HEK293 (cell line): ENCODE measurements around the gene CENPI.

Source experiments
- CTCF ChIA-PET: fragments of 350-600 bp; formaldehyde crosslinking; extraction: SDS; loops from one replicate; lab custom pipeline; 2021; ENCODE audit warnings: antibody characterized with exemption; lab: Yijun Ruan, JAX
- POLR2A ChIA-PET: fragments of 300-600 bp; formaldehyde crosslinking; extraction: SDS; loops from one replicate; lab custom pipeline; 2020; ENCODE audit warnings: antibody characterized with exemption, inconsistent platforms; lab: Yijun Ruan, JAX
- H3K27ac ChIP-seq: fragments of 200-500 bp; sonication (Bioruptor generic); 2 replicates; pipeline ENCODE4 v1.5.1; 2014; ENCODE audit warnings: low read depth, low read length, control low read depth, inconsistent platforms; ENCODE audit errors: extremely low read depth
- H3K36me3 ChIP-seq, 2 experiments: fragments of 200-500 bp in 1 of 2; sonication (Bioruptor generic) in 1 of 2; 1 replicate in 1 of 2; 2 replicates in 1 of 2; pipeline ENCODE4 v1.5.1; 2014 to 2017; ENCODE audit warnings: inconsistent platforms in 2 of 2, low read length in 2 of 2; ENCODE audit not compliant: control insufficient read depth in 2 of 2, insufficient read depth in 1 of 2
- H3K4me1 ChIP-seq: fragments of 200-500 bp; sonication (Bioruptor generic); 2 replicates; pipeline ENCODE4 v1.5.1; 2014; ENCODE audit warnings: mild to moderate bottlenecking, low read length, inconsistent platforms; ENCODE audit not compliant: control insufficient read depth, insufficient read depth
- H3K4me3 ChIP-seq: 2 replicates; pipeline ENCODE4 v1.5.1; 2011; ENCODE audit warnings: low read depth, mild to moderate bottlenecking, control low read depth, low read length, moderate library complexity
- H3K9me3 ChIP-seq: fragments of 200-500 bp; sonication (Bioruptor generic); 2 replicates; pipeline ENCODE4 v1.5.1; 2014; ENCODE audit warnings: low read depth, low read length, inconsistent platforms; ENCODE audit not compliant: control insufficient read depth, insufficient read depth
- GLI4 ChIP-seq: fragments of 450-650 bp; formaldehyde crosslinking; IDR thresholded peaks from 2 replicates; pipeline ENCODE4 v1.5.1; 2016; ENCODE audit warnings: missing biosample characterization, missing genetic modification characterization
- HOXD13 ChIP-seq: sonication (generic); formaldehyde crosslinking; IDR thresholded peaks from 2 replicates; pipeline ENCODE4 v1.8.0; 2022; ENCODE audit warnings: missing genetic modification reagents, borderline replicate concordance
- IKZF3 ChIP-seq: fragments of 450-650 bp; IDR thresholded peaks from 2 replicates; pipeline ENCODE4 v1.5.0; 2018; ENCODE audit warnings: missing biosample characterization, mild to moderate bottlenecking, missing genetic modification characterization, moderate library complexity
- KLF17 ChIP-seq: fragments of 450-650 bp; formaldehyde crosslinking; IDR thresholded peaks from 2 replicates; pipeline ENCODE4 v1.5.1; 2016; ENCODE audit warnings: missing biosample characterization, missing genetic modification characterization
- OSR2 ChIP-seq: fragments of 450-650 bp; formaldehyde crosslinking; IDR thresholded peaks from 2 replicates; pipeline ENCODE4 v1.5.1; 2016; ENCODE audit warnings: missing biosample characterization, missing genetic modification characterization
- ZBTB17 ChIP-seq: fragments of 450-650 bp; formaldehyde crosslinking; IDR thresholded peaks from 2 replicates; pipeline ENCODE4 v1.5.1; 2016; ENCODE audit warnings: missing biosample characterization, missing genetic modification characterization
- ZFP69B ChIP-seq: fragments of 450-650 bp; formaldehyde crosslinking; IDR thresholded peaks from 2 replicates; pipeline ENCODE4 v1.5.1; 2016; ENCODE audit warnings: missing biosample characterization, missing genetic modification characterization
- ZIC2 ChIP-seq: fragments of 450-650 bp; formaldehyde crosslinking; IDR thresholded peaks from 2 replicates; pipeline ENCODE4 v1.5.1; 2016; ENCODE audit warnings: missing biosample characterization, missing genetic modification characterization
- ZNF10 ChIP-seq: fragments of 450-650 bp; formaldehyde crosslinking; IDR thresholded peaks from 2 replicates; pipeline ENCODE4 v1.5.1; 2017; ENCODE audit warnings: missing biosample characterization, missing genetic modification characterization
- ZNF114 ChIP-seq: fragments of 450-650 bp; formaldehyde crosslinking; IDR thresholded peaks from 2 replicates; pipeline ENCODE4 v1.5.0; 2017; ENCODE audit warnings: missing biosample characterization, missing genetic modification characterization
- ZNF140 ChIP-seq: fragments of 450-650 bp; formaldehyde crosslinking; IDR thresholded peaks from 2 replicates; pipeline ENCODE4 v1.5.1; 2016; ENCODE audit warnings: missing biosample characterization, missing genetic modification characterization
- ZNF24 ChIP-seq: fragments of 450-650 bp; formaldehyde crosslinking; IDR thresholded peaks from 2 replicates; pipeline ENCODE4 v1.5.1; 2016; ENCODE audit warnings: missing biosample characterization, missing genetic modification characterization
- ZNF292 ChIP-seq: fragments of 450-650 bp; formaldehyde crosslinking; IDR thresholded peaks from 2 replicates; pipeline ENCODE4 v1.5.1; 2016; ENCODE audit warnings: low read depth, missing biosample characterization, missing genetic modification characterization, borderline replicate concordance
- ZNF354C ChIP-seq: fragments of 450-650 bp; formaldehyde crosslinking; IDR thresholded peaks from 2 replicates; pipeline ENCODE4 v1.5.1; 2016; ENCODE audit warnings: missing biosample characterization, missing genetic modification characterization, low read depth, borderline replicate concordance
- ZNF423 ChIP-seq: fragments of 450-650 bp; formaldehyde crosslinking; IDR thresholded peaks from 2 replicates; pipeline ENCODE4 v1.5.1; 2016; ENCODE audit warnings: missing biosample characterization, missing genetic modification characterization
- ZNF501 ChIP-seq: fragments of 450-650 bp; formaldehyde crosslinking; IDR thresholded peaks from 2 replicates; pipeline ENCODE4 v1.5.1; 2016; ENCODE audit warnings: missing biosample characterization, missing genetic modification characterization
- ZNF645 ChIP-seq: fragments of 450-650 bp; formaldehyde crosslinking; IDR thresholded peaks from 2 replicates; pipeline ENCODE4; 2016; ENCODE audit warnings: missing biosample characterization, missing genetic modification characterization
- ZNF670 ChIP-seq: fragments of 450-650 bp; formaldehyde crosslinking; IDR thresholded peaks from 2 replicates; pipeline ENCODE4 v1.5.1; 2016; ENCODE audit warnings: missing biosample characterization, missing genetic modification characterization, low read depth
- ZNF692 ChIP-seq: fragments of 450-650 bp; formaldehyde crosslinking; IDR thresholded peaks from 2 replicates; pipeline ENCODE4 v1.5.1; 2016; ENCODE audit warnings: missing biosample characterization, missing genetic modification characterization
- ZNF707 ChIP-seq: fragments of 450-650 bp; formaldehyde crosslinking; IDR thresholded peaks from 2 replicates; pipeline ENCODE4 v1.5.1; 2016; ENCODE audit warnings: missing biosample characterization, missing genetic modification characterization

CENPI gene

GRCh38 chrX:101078716-101079598 is 19.0 kb upstream of the CENPI start, which contains the start of gene TMEM35A:
Gene TMEM35A, plus strand, starts transcription at chrX:101078879. Its CDS starts 124 bp downstream, at chrX:101079003.
- Histone ChIP-seq H3K27ac (no peak within 1 kb of the TSS), H3K36me3 (no peaks in the 10 kb centered on the region), H3K4me3 (no peak within 1 kb of the TSS), H3K9me3 (no peaks in the 10 kb centered on the region), H3K4me1 (peaks cover 2% of the 10 kb centered on the region; the same call in 1 of the 2 replicates)
- CTCF ChIA-PET: no interaction called here
- POLR2A ChIA-PET: no interaction called here
- TF ChIP-seq ZNF692 (tag by site-specific recombination) (no peak), ZNF114 (tag by site-specific recombination) (no peak), IKZF3 (tag by site-specific recombination) (no peak), KLF17 (tag by site-specific recombination) (no peak), ZNF707 (tag by site-specific recombination) (no peak), ZNF24 (no peak), ZFP69B (tag by site-specific recombination) (no peak)

DNA sequence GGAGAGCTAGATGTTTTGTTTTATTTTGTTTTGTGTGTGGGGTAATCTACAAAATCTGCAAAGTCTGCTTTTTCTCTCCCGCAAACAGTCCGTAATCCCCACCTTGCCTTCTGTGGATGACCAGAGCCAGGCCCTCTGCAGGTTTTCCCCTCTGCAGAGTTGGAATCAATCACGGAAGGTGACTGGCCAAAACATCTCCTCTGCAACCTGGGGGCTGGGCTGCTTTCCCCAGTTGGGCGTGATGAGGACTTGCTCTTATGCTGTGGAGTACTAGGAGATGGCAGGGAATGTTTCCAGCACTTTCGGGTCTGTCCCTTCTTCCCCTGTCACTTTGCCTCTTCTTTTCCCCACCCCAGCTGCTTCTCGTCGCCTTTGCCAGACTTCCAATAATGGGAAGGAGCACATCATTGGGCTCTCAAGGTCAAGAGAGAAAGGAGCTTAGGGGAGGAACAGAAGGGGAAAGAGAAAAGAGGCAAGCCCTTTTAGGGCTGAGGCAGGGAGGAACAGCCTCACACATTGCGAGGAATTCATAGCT is 18.2 kb upstream of the CENPI start:
- CTCF ChIA-PET: interaction anchor here (0.7 kb wide), 1 partner anchor 154 kb away, joined by 3 read pairs; no protein-coding TSS in a partner anchor
- Histone ChIP-seq H3K36me3 (no peaks in the 10 kb centered on the region), H3K4me1 (peaks cover 2% of the 10 kb centered on the region; the same call in 1 of the 2 replicates)
- TF ChIP-seq ZNF10 (tag by site-specific recombination) (no peak), ZNF645 (tag by site-specific recombination) (no peak), ZNF423 (tag by site-specific recombination) (no peak), ZNF354C (tag by site-specific recombination) (no peak), OSR2 (no peak), GLI4 (no peak), ZNF501 (tag by site-specific recombination) (no peak), HOXD13 (CRISPR knock-in tag) (no peak), ZNF670 (no peak), ZNF140 (tag by site-specific recombination) (no peak), ZNF292 (tag by site-specific recombination) (no peak), ZBTB17 (tag by site-specific recombination) (no peak), ZIC2 (tag by site-specific recombination) (no peak)
- TF ChIP-seq, all 188 proteins: peak for 0
- POLR2A ChIA-PET: interaction anchor here (1.2 kb wide), 1 partner anchor 18 kb away, joined by 4 read pairs; the partner anchor contains the start of gene CENPI
- no peak overlapping the region for H3K27ac ChIP-seq
- no peak overlapping the region for H3K4me3 ChIP-seq
- H3K9me3 ChIP-seq: no peaks in the 10 kb centered on the region
